B cell (primary cell): ENCODE data around the gene ADCY7. TPM values are rescaled to one million over a fixed set of nuclear protein-coding genes. Genes with fewer than 3 reads are reported as not detected.
A peak's percentile ranks its signal among the peaks of the same experiment; 100 is the strongest.

Source experiments
- ATAC-seq: fragments of 200-7000 bp; cut with Tn5 transposase; one replicate; pipeline ENCODE4 v1.10.0; 2021; ENCODE audit warnings: low read depth, mild to moderate bottlenecking, moderate number of reproducible peaks, moderate library complexity
- CTCF ChIA-PET: fragments of 350-600 bp; sonication (Branson Sonifier 250); formaldehyde crosslinking; loops from one replicate; lab custom pipeline; 2021; ENCODE audit warnings: antibody characterized with exemption, inconsistent platforms; lab: Charles Lee
- POLR2A ChIA-PET: fragments of 350-600 bp; sonication (Branson Sonifier 250); formaldehyde crosslinking; loops from one replicate; lab custom pipeline; 2021; ENCODE audit warnings: antibody characterized with exemption; lab: Charles Lee
- DNase-seq: peaks from one replicate; pipeline ENCODE4 v3.0.0; 2013
- H2AFZ ChIP-seq: 2 replicates; pipeline ENCODE4 v1.6.1; 2012; ENCODE audit warnings: mild to moderate bottlenecking, low read depth, low read length; ENCODE audit not compliant: insufficient read depth, poor library complexity, severe bottlenecking
- H3K27ac ChIP-seq, 2 donors: 1 replicate in 1 of 2; 2 replicates in 1 of 2; pipeline ENCODE4 v1.5.1; 2012 to 2013; ENCODE audit warnings: low read length in 2 of 2, mild to moderate bottlenecking in 2 of 2, moderate library complexity in 1 of 2
- H3K27me3 ChIP-seq, 4 experiments: fragments of 200-600 bp in 1 of 4; sonication (generic) in 1 of 4; replicated peaks in 1 of 4; 1 replicate in 2 of 4; 2 replicates in 2 of 4; pipeline versions ENCODE4 v1.6.1 to v1.7.0; 2013 to 2016; ENCODE audit warnings: low read length in 3 of 4, mild to moderate bottlenecking in 2 of 4, mixed read lengths in 1 of 4, moderate library complexity in 1 of 4; ENCODE audit not compliant: insufficient read depth in 4 of 4, control insufficient read depth in 3 of 4; ENCODE audit errors: control extremely low read depth in 1 of 4
- H3K36me3 ChIP-seq, 2 experiments: replicated peaks in 1 of 2; 1 replicate in 1 of 2; 2 replicates in 1 of 2; pipeline versions ENCODE4 v1.6.1 to v1.7.1; 2013; ENCODE audit warnings: low read length in 1 of 2; ENCODE audit not compliant: insufficient read depth in 2 of 2, control insufficient read depth in 1 of 2; ENCODE audit errors: control extremely low read depth in 1 of 2, extremely low read depth in 1 of 2
- H3K4me1 ChIP-seq, 2 donors: fragments of 200-600 bp in 1 of 2; sonication (generic) in 1 of 2; 1 replicate in 1 of 2; 2 replicates in 1 of 2; pipeline versions ENCODE4 v1.5.1 to v1.6.1; 2013 to 2017; ENCODE audit warnings: low read length in 2 of 2; ENCODE audit not compliant: control insufficient read depth in 2 of 2, insufficient read depth in 2 of 2
- H3K4me2 ChIP-seq: replicated peaks from 2 replicates; pipeline ENCODE3; 2012; ENCODE audit warnings: mild to moderate bottlenecking, low read depth, low read length; ENCODE audit not compliant: poor library complexity, severe bottlenecking
- H3K4me3 ChIP-seq, 5 experiments: fragments of 200-600 bp in 1 of 5; sonication (generic) in 1 of 5; 1 replicate in 3 of 5; 2 replicates in 2 of 5; pipeline versions ENCODE4 v1.5.1 to v1.7.0; 2011 to 2016; ENCODE audit warnings: low read length in 4 of 5, mild to moderate bottlenecking in 4 of 5, low read depth in 2 of 5, control low read depth in 1 of 5, moderate library complexity in 1 of 5; ENCODE audit not compliant: insufficient read depth in 1 of 5; ENCODE audit errors: control extremely low read depth in 1 of 5, extremely low read depth in 1 of 5
- H3K79me2 ChIP-seq: fragments of 200-600 bp; sonication (generic); one replicate; pipeline ENCODE4 v1.6.0; 2016; ENCODE audit warnings: low read length; ENCODE audit not compliant: control insufficient read depth, insufficient read depth
- H3K9ac ChIP-seq: fragments of 200-600 bp; sonication (generic); 2 replicates; pipeline ENCODE4 v1.6.1; 2017; ENCODE audit warnings: mild to moderate bottlenecking, low read length, moderate library complexity
- H3K9me3 ChIP-seq, 3 donors: one replicate each; pipeline versions ENCODE4 v1.6.1 to v1.7.1; 2013; ENCODE audit warnings: low read length in 2 of 3; ENCODE audit not compliant: control insufficient read depth in 2 of 3, insufficient read depth in 1 of 3; ENCODE audit errors: control extremely low read depth in 1 of 3
- H4K20me1 ChIP-seq: 2 replicates; pipeline ENCODE4 v1.6.0; 2012; ENCODE audit warnings: mild to moderate bottlenecking, low read length; ENCODE audit not compliant: insufficient read depth, control insufficient read depth, poor library complexity, severe bottlenecking
- H3K27ac Mint-ChIP-seq: one replicate; pipeline ENCODE4 v1.8.0; 2021; ENCODE audit warnings: mixed read lengths
- H3K27me3 Mint-ChIP-seq: one replicate; pipeline ENCODE4 v1.8.0; 2021; ENCODE audit warnings: mixed read lengths
- H3K4me1 Mint-ChIP-seq: one replicate; pipeline ENCODE4 v1.8.0; 2021; ENCODE audit warnings: mixed read lengths
- H3K4me3 Mint-ChIP-seq: one replicate; pipeline ENCODE4 v1.8.0; 2021; ENCODE audit warnings: mixed read lengths
- H3K9me3 Mint-ChIP-seq: one replicate; pipeline ENCODE4 v1.8.0; 2022; ENCODE audit warnings: mixed read lengths; ENCODE audit not compliant: insufficient read depth
- CTCF ChIP-seq: fragments of 200-600 bp; IDR thresholded peaks from one replicate; pipeline ENCODE4 v1.8.0; 2022; ENCODE audit warnings: antibody characterized with exemption, mild to moderate bottlenecking
- EZH2 ChIP-seq: IDR thresholded peaks from 2 replicates; pipeline ENCODE4 v1.6.1; 2012; ENCODE audit warnings: borderline replicate concordance, low read depth, mild to moderate bottlenecking, moderate library complexity, low read length; ENCODE audit not compliant: insufficient read depth, poor library complexity, severe bottlenecking
- WGBS: methylation state at CpG from one replicate; pipeline ENCODE4 v1.1.5; 2013; ENCODE audit warnings: missing lambda C conversion rate; ENCODE audit not compliant: insufficient coverage; 5-methylcytosine and 5-hydroxymethylcytosine counted together
- intact Hi-C: fragments of 100-400 bp; cut with micrococcal nuclease; formaldehyde crosslinking; loops from one replicate; pipeline ENCODE4 v1.10.0; 2022
- polyA plus RNA-seq: library from polyadenylated mRNA; depleted of rRNA; stranded (reverse); fragments of >200 nt; gene quantifications from 2 replicates; pipeline ENCODE4 v1.2.3, GENCODE V29; 2012
- total RNA-seq, 2 donors: library from RNA; stranded (reverse); fragments of 120-200 nt in 1 of 2; gene quantifications; 1 replicate in 1 of 2; 2 replicates in 1 of 2; pipeline versions ENCODE4 v1.2.3 to v1.2.4, GENCODE V29; 2013 to 2022

ADCY7 gene
- total and polyA plus RNA-seq, 2 donors (not counting 1 experiment from before 2014, with no cell fraction given): 78.4 to 207 TPM

DNA sequence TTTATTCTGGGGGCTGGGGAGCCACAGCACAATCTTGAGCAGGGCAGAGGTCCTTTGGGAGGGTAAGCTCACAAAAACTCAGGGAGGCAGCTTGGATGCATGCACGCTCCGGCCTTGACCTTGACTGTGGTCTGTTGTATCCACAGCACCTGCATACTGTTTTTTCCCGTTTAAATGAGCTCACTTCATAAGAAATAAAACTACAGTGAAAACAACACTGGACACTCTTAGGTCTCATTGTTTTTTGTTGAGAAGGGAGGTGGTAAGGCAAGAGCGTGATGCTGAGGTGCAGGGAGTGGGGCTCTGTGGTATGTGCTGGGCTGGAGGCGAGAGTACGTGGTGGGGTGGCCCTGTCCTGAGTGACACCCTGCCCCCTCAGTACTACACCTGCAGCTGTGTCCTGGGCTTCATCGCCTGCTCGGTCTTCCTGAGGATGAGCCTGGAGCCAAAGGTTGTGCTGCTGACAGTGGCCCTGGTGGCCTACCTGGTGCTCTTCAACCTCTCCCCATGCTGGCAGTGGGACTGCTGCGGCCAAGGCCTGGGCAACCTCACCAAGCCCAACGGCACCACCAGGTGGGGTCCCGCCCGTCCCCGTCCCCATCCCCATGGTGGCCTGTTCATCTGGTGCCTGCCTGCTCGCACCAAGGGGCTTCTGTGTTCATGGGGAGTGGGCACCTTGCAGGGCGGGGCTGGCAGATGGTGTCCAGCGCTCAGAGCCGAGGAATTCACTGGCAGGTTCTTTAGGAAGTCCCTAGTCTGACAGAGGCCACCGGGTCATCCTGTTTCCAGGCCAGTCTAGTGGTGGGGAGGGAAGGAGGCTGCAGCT lies 44.2 kb downstream of the ADCY7 start:
- Histone ChIP-seq H3K27me3 (no peaks in the 10 kb centered on the region), H3K36me3 (peaks cover 22 to 85% of the 10 kb centered on the region in 2 experiments), H2AFZ (no peak overlapping the region), H3K79me2 (no peaks in the 10 kb centered on the region), H3K9me3 (no peaks in the 10 kb centered on the region), H4K20me1 (peaks cover 10% of the 10 kb centered on the region), H3K4me1 (peaks cover 5 to 8% of the 10 kb centered on the region in 2 donors), H3K27ac (no peak overlapping the region), H3K4me3 (no peak overlapping the region), H3K4me2 (no peak overlapping the region), H3K9ac (no peak overlapping the region)
- 98% methylated on average over 17 of the region's 18 CpGs for WGBS
- H3K9me3 Mint-ChIP-seq: no peaks in the 10 kb centered on the region
- ATAC-seq: no peak
- ChIA-PET CTCF (interaction anchor here (1.2 to 1.6 kb wide), 2 partner anchors 44 kb away, joined by 3 to 6 read pairs; no protein-coding TSS in a partner anchor), POLR2A (no interaction called here)
- TF ChIP-seq EZH2 (no peak), CTCF (no peak)
- no peak for DNase-seq
- intact Hi-C loops: no loop called here
- no peak overlapping the region for H3K4me3 Mint-ChIP-seq
- peak overlapping the region; percentile 76 for H3K27ac Mint-ChIP-seq
- peaks cover 11% of the 10 kb centered on the region for H3K4me1 Mint-ChIP-seq
- no peaks in the 10 kb centered on the region for H3K27me3 Mint-ChIP-seq

GRCh38 chr16:50311134-50311528 lies 44.8 kb downstream of the ADCY7 start:
- TF ChIP-seq CTCF: no peak
- TF ChIP-seq EZH2: no peak
- Mint-ChIP-seq H3K27ac (no peak overlapping the region), H3K9me3 (no peaks in the 10 kb centered on the region), H3K4me3 (no peak overlapping the region), H3K27me3 (no peaks in the 10 kb centered on the region), H3K4me1 (peaks cover 11% of the 10 kb centered on the region)
- no peak overlapping the region for H3K9ac ChIP-seq
- intact Hi-C loops: no loop called here
- WGBS: 93% methylated on average over 4 of the region's 4 CpGs
- H2AFZ ChIP-seq: no peak overlapping the region
- H3K36me3 ChIP-seq: peaks cover 23 to 85% of the 10 kb centered on the region in 2 experiments
- H3K4me1 ChIP-seq: peaks cover 5 to 8% of the 10 kb centered on the region in 2 donors
- H3K4me2 ChIP-seq: no peak overlapping the region
- H3K79me2 ChIP-seq: no peaks in the 10 kb centered on the region
- no peaks in the 10 kb centered on the region for H3K9me3 ChIP-seq
- H3K27ac ChIP-seq: no peak overlapping the region
- CTCF ChIA-PET: interaction anchor here (1.2 kb wide), 1 partner anchor 44 kb away, joined by 3 read pairs; no protein-coding TSS in a partner anchor
- H3K27me3 ChIP-seq: no peaks in the 10 kb centered on the region
- DNase-seq: no peak
- POLR2A ChIA-PET: no interaction called here
- no peak for ATAC-seq
- no peak overlapping the region for H3K4me3 ChIP-seq
- peaks cover 10% of the 10 kb centered on the region for H4K20me1 ChIP-seq
